Muscle layer of duodenum (tissue), 2 donors: ENCODE data around the gene LITAFD.
"Not testable (repeated sequence)": the region's sequence is repeated elsewhere in the genome, so short reads cannot be mapped to it uniquely, and the experiment has no call there.

Experiments used
- H3K27ac ChIP-seq: one replicate; pipeline ENCODE4 v1.7.0; 2013; ENCODE audit warnings: mild to moderate bottlenecking, low read length
- H3K27me3 ChIP-seq: one replicate; pipeline ENCODE4 v1.7.0; 2013; ENCODE audit warnings: low read depth, mild to moderate bottlenecking, control low read depth, low read length
- H3K36me3 ChIP-seq, 2 donors: one replicate each; pipeline ENCODE4 v1.7.0; 2013; ENCODE audit warnings: low read length in 2 of 2, control low read depth in 1 of 2, mild to moderate bottlenecking in 1 of 2; ENCODE audit not compliant: insufficient read depth in 2 of 2, control insufficient read depth in 1 of 2
- H3K4me1 ChIP-seq, 2 donors: one replicate each; pipeline ENCODE4 v1.7.0; 2013; ENCODE audit warnings: low read length in 2 of 2, mild to moderate bottlenecking in 2 of 2, control low read depth in 1 of 2, moderate library complexity in 1 of 2; ENCODE audit not compliant: insufficient read depth in 2 of 2, control insufficient read depth in 1 of 2
- H3K4me3 ChIP-seq, 2 donors: one replicate each; pipeline ENCODE4 v1.7.0; 2013; ENCODE audit warnings: low read length in 2 of 2, low read depth in 1 of 2, mild to moderate bottlenecking in 1 of 2
- H3K9me3 ChIP-seq, 2 donors: one replicate each; pipeline ENCODE4 v1.7.0; 2013; ENCODE audit warnings: low read length in 2 of 2, control low read depth in 1 of 2, mild to moderate bottlenecking in 1 of 2; ENCODE audit not compliant: control insufficient read depth in 1 of 2
- donor health status: healthy.

The LITAFD gene

GRCh38 chr16:8875317-8875716, 6.8 kb upstream of the LITAFD start:
- not testable (repeated sequence) for H3K27me3 ChIP-seq, H3K4me1 ChIP-seq, H3K27ac ChIP-seq, H3K9me3 ChIP-seq, H3K4me3 ChIP-seq, H3K36me3 ChIP-seq

GRCh38 chr16:8877894-8878522, 4.1 kb upstream of the LITAFD start:
- no peak overlapping the region for H3K27ac ChIP-seq

GRCh38 chr16:8878523-8878911, 3.6 kb upstream of the LITAFD start:
- Histone ChIP-seq H3K27me3 (no peaks in the 10 kb centered on the region), H3K9me3 (no peaks in the 10 kb centered on the region), H3K4me1 (no peaks in the 10 kb centered on the region), H3K36me3 (no peaks in the 10 kb centered on the region), H3K27ac (no peak overlapping the region), H3K4me3 (no peak overlapping the region)

More at GRCh38 chr16:8877894-8878522, 4.1 kb upstream of the LITAFD start:
- Histone ChIP-seq H3K27me3 (no peaks in the 10 kb centered on the region), H3K36me3 (no peaks in the 10 kb centered on the region), H3K4me3 (no peak overlapping the region), H3K9me3 (no peaks in the 10 kb centered on the region), H3K4me1 (no peaks in the 10 kb centered on the region)

GRCh38 chr16:8880839-8881510, 1.2 kb upstream of the LITAFD start:
- Histone ChIP-seq H3K36me3 (no peaks in the 10 kb centered on the region), H3K9me3 (no peaks in the 10 kb centered on the region), H3K4me3 (no peak overlapping the region), H3K27ac (no peak overlapping the region), H3K4me1 (peaks cover 4% of the 10 kb centered on the region in 2 donors), H3K27me3 (no peaks in the 10 kb centered on the region)

- H3K36me3 ChIP-seq, result no peaks in the 10 kb centered on the region
- no peaks in the 10 kb centered on the region for H3K27me3 ChIP-seq
- H3K9me3 ChIP-seq, result no peaks in the 10 kb centered on the region
- peaks cover 8 to 13% of the 10 kb centered on the region in 2 donors for H3K4me1 ChIP-seq
- no peak overlapping the region for H3K27ac ChIP-seq
- H3K4me3 ChIP-seq, result no peak overlapping the region
Observed at GRCh38 chr16:8882725-8883377, 700 bp downstream of the LITAFD start.

GRCh38 chr16:8885674-8886592, 3.8 kb downstream of the LITAFD start:
- H3K27ac ChIP-seq, result no peak overlapping the region
- H3K4me1 ChIP-seq, result peaks cover 8 to 19% of the 10 kb centered on the region in 2 donors
- H3K36me3 ChIP-seq, result peaks cover 3 to 15% of the 10 kb centered on the region in 2 donors
- H3K27me3 ChIP-seq, result no peaks in the 10 kb centered on the region
- no peak overlapping the region for H3K4me3 ChIP-seq
- no peaks in the 10 kb centered on the region for H3K9me3 ChIP-seq

GRCh38 chr16:8886593-8887430, 4.7 kb downstream of the LITAFD start:
- H3K27ac ChIP-seq, result no peak overlapping the region
- peaks cover 11 to 24% of the 10 kb centered on the region in 2 donors for H3K36me3 ChIP-seq
- H3K27me3 ChIP-seq, result no peaks in the 10 kb centered on the region
- no peak overlapping the region for H3K4me3 ChIP-seq
- no peaks in the 10 kb centered on the region for H3K9me3 ChIP-seq
- peaks cover 8 to 19% of the 10 kb centered on the region in 2 donors for H3K4me1 ChIP-seq

- H3K36me3 ChIP-seq, result peaks cover 17 to 29% of the 10 kb centered on the region in 2 donors
- no peak overlapping the region for H3K27ac ChIP-seq
- H3K4me1 ChIP-seq, result peaks cover 8 to 19% of the 10 kb centered on the region in 2 donors
- no peaks in the 10 kb centered on the region for H3K27me3 ChIP-seq
- H3K4me3 ChIP-seq, result no peak overlapping the region
- H3K9me3 ChIP-seq, result no peaks in the 10 kb centered on the region
Observed at GRCh38 chr16:8887431-8887765, 5.2 kb downstream of the LITAFD start.

GRCh38 chr16:8887952-8888560, 5.9 kb downstream of the LITAFD start:
- no peaks in the 10 kb centered on the region for H3K9me3 ChIP-seq
- peaks cover 22 to 34% of the 10 kb centered on the region in 2 donors for H3K36me3 ChIP-seq
- H3K4me1 ChIP-seq, result peaks cover 8 to 19% of the 10 kb centered on the region in 2 donors
- no peak overlapping the region for H3K4me3 ChIP-seq
- no peak overlapping the region for H3K27ac ChIP-seq
- H3K27me3 ChIP-seq, result no peaks in the 10 kb centered on the region
